Activated CD4-positive, alpha-beta T cell treated with anti-CD3 and anti-CD28 coated beads, Interleukin-2, amount 10 ng/mL, durations not matched to agents 24 days and 14 days (primary cell): Measurements from ENCODE around the gene GRAMD2B. TPM values are rescaled to one million over a fixed set of nuclear protein-coding genes. Genes with fewer than 3 reads are reported as not detected.
"Not testable (repeated sequence)": the region's sequence is repeated elsewhere in the genome, so short reads cannot be mapped to it uniquely, and the experiment has no call there.

ENCODE experiments used
- DNase-seq: peaks from one replicate; pipeline ENCODE4 v3.0.0; 2022
- H3K27ac Mint-ChIP-seq: one replicate; pipeline ENCODE4 v1.8.0; 2022; ENCODE audit warnings: mild to moderate bottlenecking, mixed read lengths
- H3K27me3 Mint-ChIP-seq: one replicate; pipeline ENCODE4 v1.8.0; 2022; ENCODE audit warnings: mixed read lengths
- H3K36me3 Mint-ChIP-seq: one replicate; pipeline ENCODE4 v1.8.0; 2022; ENCODE audit warnings: low read depth, mild to moderate bottlenecking, mixed read lengths
- H3K4me1 Mint-ChIP-seq: one replicate; pipeline ENCODE4 v1.8.0; 2021; ENCODE audit warnings: mixed read lengths
- H3K4me3 Mint-ChIP-seq: one replicate; pipeline ENCODE4 v1.8.0; 2022; ENCODE audit warnings: mild to moderate bottlenecking, moderate library complexity, mixed read lengths
- H3K9me3 Mint-ChIP-seq: one replicate; pipeline ENCODE4 v1.8.0; 2021; ENCODE audit warnings: mixed read lengths
- intact Hi-C: fragments of 100-400 bp; cut with micrococcal nuclease; formaldehyde crosslinking; loops from one replicate; pipeline ENCODE4 v1.15.1; 2023
- total RNA-seq: library from RNA; stranded (reverse); gene quantifications from 2 replicates; pipeline ENCODE4 v1.2.3, GENCODE V29; 2022

The GRAMD2B gene
- total RNA-seq, 1 donor from 2014 or later, result 10.8 TPM

- no peak for DNase-seq
- peaks cover 8% of the 10 kb centered on the region for H3K4me1 Mint-ChIP-seq
- no peak overlapping the region for H3K27ac Mint-ChIP-seq
- no peaks in the 10 kb centered on the region for H3K27me3 Mint-ChIP-seq
- no peaks in the 10 kb centered on the region for H3K9me3 Mint-ChIP-seq
- H3K4me3 Mint-ChIP-seq, result no peak overlapping the region
- intact Hi-C loops, result no loop called here
- H3K36me3 Mint-ChIP-seq, result no peaks in the 10 kb centered on the region
These were observed 40.8 kb downstream of the GRAMD2B start for GRCh38 chr5:126464016-126464415.

GRCh38 chr5:126464959-126465358 lies 41.8 kb downstream of the GRAMD2B start:
- H3K27me3 Mint-ChIP-seq, result no peaks in the 10 kb centered on the region
- no peak for DNase-seq

GRCh38 chr5:126468091-126468490 lies 44.9 kb downstream of the GRAMD2B start:
- H3K4me1 Mint-ChIP-seq, result peaks cover 11% of the 10 kb centered on the region
- H3K27ac Mint-ChIP-seq, result no peak overlapping the region
- H3K27me3 Mint-ChIP-seq, result no peaks in the 10 kb centered on the region
- H3K4me3 Mint-ChIP-seq, result no peak overlapping the region
- H3K9me3 Mint-ChIP-seq, result no peaks in the 10 kb centered on the region
- intact Hi-C loops, result no loop called here
- no peak for DNase-seq
- H3K36me3 Mint-ChIP-seq, result no peaks in the 10 kb centered on the region

More at GRCh38 chr5:126464959-126465358, 41.8 kb downstream of the GRAMD2B start:
- H3K4me3 Mint-ChIP-seq, result no peak overlapping the region
- H3K36me3 Mint-ChIP-seq, result no peaks in the 10 kb centered on the region
- intact Hi-C loops, result no loop called here
- no peaks in the 10 kb centered on the region for H3K9me3 Mint-ChIP-seq
- H3K4me1 Mint-ChIP-seq, result peaks cover 8% of the 10 kb centered on the region
- H3K27ac Mint-ChIP-seq, result no peak overlapping the region

- DNase-seq, result no peak
- H3K27me3 Mint-ChIP-seq, result no peaks in the 10 kb centered on the region
- intact Hi-C loops, result no loop called here
- no peaks in the 10 kb centered on the region for H3K9me3 Mint-ChIP-seq
- no peak overlapping the region for H3K27ac Mint-ChIP-seq
- H3K36me3 Mint-ChIP-seq, result no peaks in the 10 kb centered on the region
- H3K4me3 Mint-ChIP-seq, result no peak overlapping the region
- H3K4me1 Mint-ChIP-seq, result peaks cover 5% of the 10 kb centered on the region
These were observed 46.5 kb downstream of the GRAMD2B start for GRCh38 chr5:126469536-126470316.

- intact Hi-C loops, H3K27ac Mint-ChIP-seq, H3K4me3 Mint-ChIP-seq, H3K4me1 Mint-ChIP-seq, H3K27me3 Mint-ChIP-seq, DNase-seq, H3K36me3 Mint-ChIP-seq, H3K9me3 Mint-ChIP-seq: not testable (repeated sequence)
These were observed 47.3 kb downstream of the GRAMD2B start for GRCh38 chr5:126470529-126470928.

GRCh38 chr5:126471247-126471646 lies 48.0 kb downstream of the GRAMD2B start:
- Mint-ChIP-seq H3K27ac (no peak overlapping the region), H3K9me3 (no peaks in the 10 kb centered on the region), H3K4me1 (peaks cover 5% of the 10 kb centered on the region), H3K4me3 (no peak overlapping the region), H3K27me3 (no peaks in the 10 kb centered on the region), H3K36me3 (no peaks in the 10 kb centered on the region)
- intact Hi-C loops, result no loop called here
- no peak for DNase-seq

GRCh38 chr5:126471875-126472537 lies 48.8 kb downstream of the GRAMD2B start:
- peaks cover 2% of the 10 kb centered on the region for H3K36me3 Mint-ChIP-seq
- peaks cover 5% of the 10 kb centered on the region for H3K4me1 Mint-ChIP-seq

GRCh38 chr5:126472538-126472889 lies 49.3 kb downstream of the GRAMD2B start:
- intact Hi-C loops, result no loop called here
- H3K36me3 Mint-ChIP-seq, result peaks cover 2% of the 10 kb centered on the region
- H3K4me1 Mint-ChIP-seq, result peaks cover 5% of the 10 kb centered on the region
- H3K9me3 Mint-ChIP-seq, result no peaks in the 10 kb centered on the region
- no peak overlapping the region for H3K4me3 Mint-ChIP-seq
- DNase-seq, result no peak
- H3K27ac Mint-ChIP-seq, result no peak overlapping the region
- no peaks in the 10 kb centered on the region for H3K27me3 Mint-ChIP-seq

More at GRCh38 chr5:126471875-126472537, 48.8 kb downstream of the GRAMD2B start:
- H3K27ac Mint-ChIP-seq, result no peak overlapping the region
- no peaks in the 10 kb centered on the region for H3K27me3 Mint-ChIP-seq
- no peaks in the 10 kb centered on the region for H3K9me3 Mint-ChIP-seq
- no peak overlapping the region for H3K4me3 Mint-ChIP-seq
- intact Hi-C loops, result no loop called here
- DNase-seq, result no peak

- Mint-ChIP-seq H3K27ac (no peak overlapping the region), H3K36me3 (peaks cover 9% of the 10 kb centered on the region), H3K4me3 (no peak overlapping the region), H3K9me3 (no peaks in the 10 kb centered on the region), H3K4me1 (no peaks in the 10 kb centered on the region), H3K27me3 (no peaks in the 10 kb centered on the region)
- intact Hi-C loops, result no loop called here
- DNase-seq, result no peak
These were observed 54.3 kb downstream of the GRAMD2B start for GRCh38 chr5:126477294-126478117.

GRCh38 chr5:126479810-126480209 lies 56.6 kb downstream of the GRAMD2B start:
- intact Hi-C loops, result no loop called here
- no peaks in the 10 kb centered on the region for H3K9me3 Mint-ChIP-seq
- no peak overlapping the region for H3K4me3 Mint-ChIP-seq
- no peaks in the 10 kb centered on the region for H3K27me3 Mint-ChIP-seq
- no peaks in the 10 kb centered on the region for H3K4me1 Mint-ChIP-seq
- DNase-seq, result no peak
- no peak overlapping the region for H3K27ac Mint-ChIP-seq
- H3K36me3 Mint-ChIP-seq, result peaks cover 14% of the 10 kb centered on the region

- Mint-ChIP-seq H3K9me3 (no peaks in the 10 kb centered on the region), H3K4me1 (no peaks in the 10 kb centered on the region), H3K27me3 (no peaks in the 10 kb centered on the region), H3K27ac (no peak overlapping the region), H3K4me3 (no peak overlapping the region), H3K36me3 (peaks cover 20% of the 10 kb centered on the region)
- intact Hi-C loops, result no loop called here
- no peak for DNase-seq
These were observed 57.6 kb downstream of the GRAMD2B start for GRCh38 chr5:126480824-126481223.

GRCh38 chr5:126481243-126481642 lies 58.0 kb downstream of the GRAMD2B start:
- no peaks in the 10 kb centered on the region for H3K27me3 Mint-ChIP-seq
- no peaks in the 10 kb centered on the region for H3K4me1 Mint-ChIP-seq
- H3K9me3 Mint-ChIP-seq, result no peaks in the 10 kb centered on the region
- peaks cover 24% of the 10 kb centered on the region for H3K36me3 Mint-ChIP-seq
- intact Hi-C loops, result no loop called here
- no peak overlapping the region for H3K4me3 Mint-ChIP-seq
- DNase-seq, result no peak
- H3K27ac Mint-ChIP-seq, result no peak overlapping the region

- Mint-ChIP-seq H3K9me3 (no peaks in the 10 kb centered on the region), H3K27ac (no peak overlapping the region), H3K4me3 (no peak overlapping the region), H3K27me3 (no peaks in the 10 kb centered on the region), H3K36me3 (peaks cover 29% of the 10 kb centered on the region), H3K4me1 (no peaks in the 10 kb centered on the region)
- intact Hi-C loops, result no loop called here
- no peak for DNase-seq
These were observed 59.4 kb downstream of the GRAMD2B start for GRCh38 chr5:126482591-126482990.

- H3K27me3 Mint-ChIP-seq, result no peaks in the 10 kb centered on the region
- H3K9me3 Mint-ChIP-seq, result no peaks in the 10 kb centered on the region
- peaks cover 31% of the 10 kb centered on the region for H3K36me3 Mint-ChIP-seq
- no peaks in the 10 kb centered on the region for H3K4me1 Mint-ChIP-seq
- H3K27ac Mint-ChIP-seq, result no peak overlapping the region
- no peak overlapping the region for H3K4me3 Mint-ChIP-seq
- intact Hi-C loops, result no loop called here
- DNase-seq, result no peak
These were observed 59.9 kb downstream of the GRAMD2B start for GRCh38 chr5:126483156-126483555.
